Dendritic cell treated with granulocyte-macrophage colony-stimulating factor and Interleukin-4, amounts not matched to agents 40 ng/mL and 50 ng/mL, for 4 days (primary cell): ENCODE measurements around the gene PLXDC2.
"Not testable (repeated sequence)": the region's sequence is repeated elsewhere in the genome, so short reads cannot be mapped to it uniquely, and the experiment has no call there.

ENCODE experiments used
- H3K27ac Mint-ChIP-seq: one replicate; pipeline ENCODE4 v1.8.0; 2022; ENCODE audit warnings: mild to moderate bottlenecking, mixed read lengths
- H3K27me3 Mint-ChIP-seq: one replicate; pipeline ENCODE4 v1.8.0; 2022; ENCODE audit warnings: mild to moderate bottlenecking, mixed read lengths
- H3K36me3 Mint-ChIP-seq: one replicate; pipeline ENCODE4 v1.8.0; 2022; ENCODE audit warnings: low read depth, mixed read lengths
- H3K4me1 Mint-ChIP-seq: one replicate; pipeline ENCODE4 v1.8.0; 2022; ENCODE audit warnings: low read depth, mixed read lengths
- H3K4me3 Mint-ChIP-seq: one replicate; pipeline ENCODE4 v1.8.0; 2022; ENCODE audit warnings: mild to moderate bottlenecking, moderate library complexity, mixed read lengths
- H3K9me3 Mint-ChIP-seq: one replicate; pipeline ENCODE4 v1.8.0; 2022; ENCODE audit warnings: mixed read lengths
- intact Hi-C: fragments of 100-400 bp; cut with micrococcal nuclease; formaldehyde crosslinking; loops from one replicate; pipeline ENCODE4 v1.15.0; 2022

PLXDC2 gene

DNA sequence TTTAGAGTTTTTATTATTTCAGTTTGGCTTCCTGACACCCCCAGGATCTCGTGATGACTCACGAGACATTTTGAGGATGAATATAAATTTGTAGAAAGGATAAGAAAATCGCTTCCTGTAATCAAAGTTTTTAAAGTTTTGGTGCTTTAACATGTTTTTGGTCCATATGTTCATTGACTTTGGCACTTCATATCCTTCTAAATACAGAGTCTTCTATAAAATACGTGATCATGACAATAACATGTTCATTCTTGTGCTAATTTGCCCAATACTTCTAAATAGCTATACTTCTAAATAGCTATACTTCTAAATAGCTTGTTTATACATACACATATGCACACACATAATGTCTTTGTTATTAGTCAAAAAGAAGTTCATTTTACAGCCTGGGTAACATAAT, 341.9 kb downstream of the PLXDC2 start:
- intact Hi-C loops, result loop anchor here (10.0 kb wide), 1 partner anchor 53 kb away; no protein-coding TSS in a partner anchor
- peaks cover 38% of the 10 kb centered on the region for H3K36me3 Mint-ChIP-seq
- H3K27me3 Mint-ChIP-seq, result no peaks in the 10 kb centered on the region
- H3K4me1 Mint-ChIP-seq, result peaks cover 37% of the 10 kb centered on the region
- no peaks in the 10 kb centered on the region for H3K9me3 Mint-ChIP-seq
- no peak overlapping the region for H3K27ac Mint-ChIP-seq
- no peak overlapping the region for H3K4me3 Mint-ChIP-seq

GRCh38 chr10:20162123-20162522, 345.9 kb downstream of the PLXDC2 start:
- Mint-ChIP-seq H3K27me3 (no peaks in the 10 kb centered on the region), H3K36me3 (peaks cover 47% of the 10 kb centered on the region), H3K27ac (peak overlapping the region; percentile 12), H3K4me3 (no peak overlapping the region), H3K4me1 (peaks cover 22% of the 10 kb centered on the region), H3K9me3 (no peaks in the 10 kb centered on the region)
- intact Hi-C loops, result no loop called here

DNA sequence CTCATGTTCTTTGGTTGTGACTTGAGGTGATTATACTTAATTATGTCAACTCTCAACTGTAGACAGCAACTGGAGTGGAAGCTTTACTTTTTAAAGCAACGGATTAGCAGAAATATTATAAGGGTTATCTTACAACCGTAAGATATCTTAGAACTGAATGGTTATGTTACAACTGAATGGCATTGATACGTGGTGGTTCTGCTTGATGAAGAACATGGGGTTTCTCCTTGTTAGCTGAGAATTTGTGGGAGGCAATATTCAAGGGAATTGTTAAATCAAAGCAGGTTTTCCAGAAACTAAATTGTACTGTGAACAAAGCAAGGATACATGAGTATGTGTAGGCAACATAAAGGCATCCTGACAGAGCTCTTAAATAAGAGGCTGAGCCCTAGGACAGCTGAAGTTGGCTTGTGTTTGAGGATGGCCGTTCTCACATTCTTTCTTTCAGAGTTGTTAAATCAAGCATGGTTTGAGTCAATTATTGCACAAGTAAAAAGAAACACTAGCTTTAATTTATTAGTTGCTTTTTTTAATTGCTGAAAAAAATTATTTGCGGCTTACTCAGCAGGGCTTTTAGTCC, 350.0 kb downstream of the PLXDC2 start:
- intact Hi-C loops, result no loop called here
- Mint-ChIP-seq H3K27ac (no peak overlapping the region), H3K4me1 (peaks cover 11% of the 10 kb centered on the region), H3K27me3 (no peaks in the 10 kb centered on the region), H3K4me3 (no peak overlapping the region), H3K36me3 (peaks cover 41% of the 10 kb centered on the region), H3K9me3 (no peaks in the 10 kb centered on the region)

DNA sequence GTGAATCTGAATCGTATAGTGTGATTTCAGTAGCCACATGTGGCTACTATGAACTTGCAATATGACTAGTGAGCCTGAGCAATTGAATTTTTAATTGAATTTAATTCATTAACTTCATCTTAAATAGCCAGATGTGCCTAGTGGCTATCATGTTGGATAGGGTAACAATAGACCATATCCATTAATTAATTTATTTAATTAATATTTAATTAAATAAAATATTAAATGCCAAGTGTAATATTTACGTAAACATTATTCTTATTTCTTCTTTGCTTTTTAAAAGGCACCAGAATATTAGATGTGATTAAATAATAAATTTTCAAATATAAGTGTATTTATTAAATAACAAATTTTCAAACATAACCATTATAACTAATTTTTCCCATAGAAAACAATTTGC, 354.4 kb downstream of the PLXDC2 start:
- H3K36me3 Mint-ChIP-seq, result peaks cover 21% of the 10 kb centered on the region
- H3K27me3 Mint-ChIP-seq, result no peaks in the 10 kb centered on the region
- no peak overlapping the region for H3K27ac Mint-ChIP-seq
- no peaks in the 10 kb centered on the region for H3K9me3 Mint-ChIP-seq
- H3K4me3 Mint-ChIP-seq, result no peak overlapping the region
- no peaks in the 10 kb centered on the region for H3K4me1 Mint-ChIP-seq
- intact Hi-C loops, result no loop called here

GRCh38 chr10:20173046-20173445, 356.8 kb downstream of the PLXDC2 start:
- no peak overlapping the region for H3K4me3 Mint-ChIP-seq
- no peak overlapping the region for H3K27ac Mint-ChIP-seq
- H3K9me3 Mint-ChIP-seq, result no peaks in the 10 kb centered on the region
- no peaks in the 10 kb centered on the region for H3K4me1 Mint-ChIP-seq
- H3K27me3 Mint-ChIP-seq, result no peaks in the 10 kb centered on the region
- intact Hi-C loops, result no loop called here
- H3K36me3 Mint-ChIP-seq, result peaks cover 16% of the 10 kb centered on the region

DNA sequence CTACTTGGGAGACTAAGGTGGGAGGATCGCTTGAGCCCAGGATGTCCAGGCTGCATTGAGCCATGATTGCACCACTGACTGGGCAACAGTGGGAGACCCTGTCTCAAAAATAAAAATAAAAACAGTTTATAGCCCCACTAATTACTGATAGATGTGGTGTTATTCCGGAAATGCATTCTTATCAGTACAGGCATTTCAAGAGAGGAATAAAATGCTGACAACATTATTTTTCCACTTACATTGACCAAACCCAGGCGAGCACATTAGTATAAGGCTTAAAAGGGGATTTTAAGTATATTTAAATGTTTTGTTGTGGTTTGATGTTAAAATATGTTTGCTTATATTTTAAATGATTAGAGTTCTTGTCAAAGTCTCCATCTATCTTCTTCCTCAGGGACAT, 359.5 kb downstream of the PLXDC2 start:
- Mint-ChIP-seq H3K27me3 (no peaks in the 10 kb centered on the region), H3K4me3 (no peak overlapping the region), H3K4me1 (no peaks in the 10 kb centered on the region), H3K36me3 (peaks cover 33% of the 10 kb centered on the region), H3K9me3 (no peaks in the 10 kb centered on the region), H3K27ac (no peak overlapping the region)
- intact Hi-C loops, result no loop called here

- Mint-ChIP-seq H3K4me3 (no peak overlapping the region), H3K27me3 (no peaks in the 10 kb centered on the region), H3K9me3 (no peaks in the 10 kb centered on the region), H3K27ac (no peak overlapping the region), H3K36me3 (peaks cover 61% of the 10 kb centered on the region), H3K4me1 (no peaks in the 10 kb centered on the region)
- intact Hi-C loops, result no loop called here
Observed at GRCh38 chr10:20180766-20181165, 364.5 kb downstream of the PLXDC2 start.

- no peak overlapping the region for H3K4me3 Mint-ChIP-seq
Observed at GRCh38 chr10:20181434-20181833, 365.2 kb downstream of the PLXDC2 start.

DNA sequence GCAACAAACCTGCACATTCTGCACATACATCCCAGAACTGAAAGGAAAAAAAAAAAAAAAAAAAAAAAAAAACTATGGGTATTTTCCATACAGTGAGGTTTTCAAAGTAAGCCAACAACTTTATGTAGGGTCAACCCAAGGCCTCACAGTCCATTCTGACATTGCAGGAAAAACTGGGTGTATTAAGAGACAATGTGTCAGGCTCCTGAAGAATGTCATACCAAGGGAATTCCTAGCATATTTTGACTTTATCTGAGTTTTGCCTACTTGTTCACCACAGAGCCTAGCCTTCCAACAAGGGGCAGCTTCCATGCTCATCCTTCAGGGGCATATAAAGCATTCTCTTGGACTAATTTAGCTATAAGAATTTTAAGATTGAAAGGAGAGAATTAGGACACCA, 368.9 kb downstream of the PLXDC2 start:
- Mint-ChIP-seq H3K27ac (no peak overlapping the region), H3K4me3 (no peak overlapping the region), H3K36me3 (peaks cover 56% of the 10 kb centered on the region), H3K9me3 (no peaks in the 10 kb centered on the region), H3K27me3 (no peaks in the 10 kb centered on the region), H3K4me1 (no peaks in the 10 kb centered on the region)
- intact Hi-C loops, result no loop called here

More at GRCh38 chr10:20181434-20181833, 365.2 kb downstream of the PLXDC2 start:
- no peaks in the 10 kb centered on the region for H3K9me3 Mint-ChIP-seq
- H3K4me1 Mint-ChIP-seq, result no peaks in the 10 kb centered on the region
- H3K36me3 Mint-ChIP-seq, result peaks cover 64% of the 10 kb centered on the region
- intact Hi-C loops, result no loop called here
- H3K27ac Mint-ChIP-seq, result no peak overlapping the region
- no peaks in the 10 kb centered on the region for H3K27me3 Mint-ChIP-seq

GRCh38 chr10:20191392-20191791, 375.2 kb downstream of the PLXDC2 start:
- H3K4me1 Mint-ChIP-seq, H3K9me3 Mint-ChIP-seq, intact Hi-C loops, H3K27me3 Mint-ChIP-seq, H3K27ac Mint-ChIP-seq, H3K4me3 Mint-ChIP-seq: not testable (repeated sequence)
- H3K36me3 Mint-ChIP-seq, result peaks cover 25% of the 10 kb centered on the region

DNA sequence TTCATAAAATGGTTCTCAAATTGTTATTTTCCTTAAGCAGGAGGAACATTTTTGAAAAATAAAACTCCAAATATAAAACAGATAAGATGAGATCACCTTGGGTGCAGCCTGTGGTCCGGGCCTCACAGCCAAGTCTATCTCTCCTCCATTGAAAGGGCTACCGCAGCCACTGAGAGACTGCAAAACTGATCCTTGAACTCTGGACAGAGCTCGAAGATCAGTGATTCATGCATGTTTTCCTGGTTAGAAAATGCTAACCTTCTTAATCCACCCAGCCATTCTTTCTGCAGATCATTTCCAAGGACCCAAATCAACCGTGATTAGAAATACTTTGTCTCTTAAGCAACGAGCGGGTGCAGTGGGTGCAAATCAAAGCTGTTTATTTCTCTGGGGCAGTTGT, 378.8 kb downstream of the PLXDC2 start:
- intact Hi-C loops, result no loop called here
- H3K27ac Mint-ChIP-seq, result no peak overlapping the region
- H3K9me3 Mint-ChIP-seq, result no peaks in the 10 kb centered on the region
- H3K4me1 Mint-ChIP-seq, result no peaks in the 10 kb centered on the region
- no peaks in the 10 kb centered on the region for H3K27me3 Mint-ChIP-seq
- H3K36me3 Mint-ChIP-seq, result peaks cover 15% of the 10 kb centered on the region
- H3K4me3 Mint-ChIP-seq, result no peak overlapping the region

- no peaks in the 10 kb centered on the region for H3K27me3 Mint-ChIP-seq
- H3K4me3 Mint-ChIP-seq, result no peak overlapping the region
- intact Hi-C loops, result no loop called here
- H3K9me3 Mint-ChIP-seq, result no peaks in the 10 kb centered on the region
- no peak overlapping the region for H3K27ac Mint-ChIP-seq
- H3K4me1 Mint-ChIP-seq, result peaks cover 17% of the 10 kb centered on the region
- H3K36me3 Mint-ChIP-seq, result peaks cover 20% of the 10 kb centered on the region
Observed at GRCh38 chr10:20200758-20201157, 384.5 kb downstream of the PLXDC2 start.

DNA sequence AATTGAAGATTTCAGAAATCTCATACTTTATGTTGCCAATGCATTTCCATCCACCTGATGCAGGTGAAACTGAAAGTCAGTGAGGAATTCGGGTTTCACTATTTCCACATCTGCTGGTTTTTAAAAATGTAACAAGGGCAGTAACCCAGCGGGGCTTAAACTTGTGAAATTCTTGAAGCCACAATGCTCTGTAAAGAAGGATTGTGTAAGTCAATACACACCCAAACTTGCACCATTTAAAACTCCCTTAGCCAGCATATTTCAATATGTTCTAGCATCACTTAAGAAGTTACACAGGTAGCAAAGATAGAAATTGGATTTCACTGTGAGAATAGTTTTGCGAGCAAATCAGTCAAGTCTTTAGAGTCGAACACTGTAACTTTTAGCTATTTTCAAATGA, 386.1 kb downstream of the PLXDC2 start:
- intact Hi-C loops, result no loop called here
- Mint-ChIP-seq H3K27ac (no peak overlapping the region), H3K4me1 (peaks cover 17% of the 10 kb centered on the region), H3K36me3 (peaks cover 22% of the 10 kb centered on the region), H3K4me3 (no peak overlapping the region), H3K9me3 (no peaks in the 10 kb centered on the region), H3K27me3 (no peaks in the 10 kb centered on the region)

DNA sequence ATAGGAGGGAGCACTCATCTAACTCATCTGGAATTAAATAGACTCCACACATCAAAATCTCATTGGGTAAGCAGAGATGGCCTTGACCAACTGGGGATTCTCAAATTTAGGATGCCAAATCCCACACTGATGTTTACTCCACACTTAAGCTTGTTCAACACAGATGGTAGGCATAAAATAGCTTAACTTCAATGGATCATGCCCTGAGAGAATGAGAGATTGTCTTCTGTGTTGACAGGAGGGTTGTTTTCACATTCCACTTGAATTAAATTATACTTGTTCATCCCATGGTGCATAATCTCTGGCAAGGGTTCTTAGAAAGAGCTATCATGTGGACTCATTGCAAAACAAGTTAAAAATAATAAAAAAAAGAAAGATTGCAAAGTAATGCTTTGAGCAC, 391.4 kb downstream of the PLXDC2 start:
- H3K4me3 Mint-ChIP-seq, result no peak overlapping the region
- intact Hi-C loops, result no loop called here
- H3K9me3 Mint-ChIP-seq, result no peaks in the 10 kb centered on the region
- H3K27me3 Mint-ChIP-seq, result no peaks in the 10 kb centered on the region
- peaks cover 51% of the 10 kb centered on the region for H3K36me3 Mint-ChIP-seq
- H3K4me1 Mint-ChIP-seq, result no peaks in the 10 kb centered on the region
- H3K27ac Mint-ChIP-seq, result no peak overlapping the region

DNA sequence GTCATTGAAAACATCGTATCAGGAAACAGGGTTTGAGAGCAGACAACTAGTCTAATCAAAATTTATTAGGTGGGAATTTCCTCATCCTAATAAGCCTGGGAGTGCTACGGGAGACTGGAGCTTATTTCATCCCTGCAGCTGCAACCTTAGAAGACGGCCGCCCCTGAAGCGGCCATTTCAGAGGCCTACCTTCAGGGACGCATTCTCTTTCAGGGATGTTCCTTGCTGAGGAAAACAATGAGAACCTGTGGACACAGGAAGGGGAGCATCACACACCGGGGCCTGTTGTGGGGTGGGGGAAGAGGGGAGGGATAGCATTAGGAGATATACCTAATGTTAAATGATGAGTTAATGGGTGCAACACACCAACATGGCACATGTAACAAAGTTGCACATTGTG, 392.9 kb downstream of the PLXDC2 start:
- not testable (repeated sequence) for H3K27ac Mint-ChIP-seq

More for the DNA sequence above, 392.9 kb downstream of the PLXDC2 start:
- peaks cover 50% of the 10 kb centered on the region for H3K36me3 Mint-ChIP-seq
- H3K9me3 Mint-ChIP-seq, H3K4me1 Mint-ChIP-seq, H3K27me3 Mint-ChIP-seq, H3K4me3 Mint-ChIP-seq, intact Hi-C loops: not testable (repeated sequence)
